HG02840 (cell line): Measurements from ENCODE around the gene PAEP.

Experiments
- ATAC-seq: cut with Tn5 transposase; IDR thresholded peaks from one replicate; pipeline ENCODE4 v1.9.1; 2021; ENCODE audit warnings: mild to moderate bottlenecking, moderate library complexity, moderate number of reproducible peaks; ENCODE audit not compliant: unreplicated experiment, low FRiP score

Gene PAEP

GRCh38 chr9:135574331-135574730 lies 12.8 kb downstream of the PAEP start:
- no peak for ATAC-seq

- ATAC-seq, result no peak
Measured at GRCh38 chr9:135574943-135575342, 13.4 kb downstream of the PAEP start.

GRCh38 chr9:135575995-135576631 lies 14.6 kb downstream of the PAEP start:
- no peak for ATAC-seq

- ATAC-seq, result no peak
Measured at GRCh38 chr9:135577256-135577655, 15.7 kb downstream of the PAEP start.

DNA sequence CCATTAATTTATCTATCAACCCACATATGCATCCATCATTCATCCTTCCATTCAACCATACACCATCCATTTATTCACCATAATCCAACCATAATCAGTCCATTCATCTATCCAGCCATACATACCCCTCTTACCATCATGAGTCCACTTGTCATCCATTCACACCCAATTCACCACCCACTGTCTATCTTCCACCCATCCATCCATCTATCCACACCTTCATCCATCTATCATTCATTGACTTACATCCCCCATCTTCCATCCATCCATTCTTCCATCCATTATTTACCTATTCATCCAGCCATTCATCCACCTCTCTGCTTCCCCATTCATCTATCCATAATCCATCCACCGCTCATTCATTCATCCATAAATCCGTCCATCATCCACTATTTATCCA lies 17.8 kb downstream of the PAEP start:
- ATAC-seq, result no peak

DNA sequence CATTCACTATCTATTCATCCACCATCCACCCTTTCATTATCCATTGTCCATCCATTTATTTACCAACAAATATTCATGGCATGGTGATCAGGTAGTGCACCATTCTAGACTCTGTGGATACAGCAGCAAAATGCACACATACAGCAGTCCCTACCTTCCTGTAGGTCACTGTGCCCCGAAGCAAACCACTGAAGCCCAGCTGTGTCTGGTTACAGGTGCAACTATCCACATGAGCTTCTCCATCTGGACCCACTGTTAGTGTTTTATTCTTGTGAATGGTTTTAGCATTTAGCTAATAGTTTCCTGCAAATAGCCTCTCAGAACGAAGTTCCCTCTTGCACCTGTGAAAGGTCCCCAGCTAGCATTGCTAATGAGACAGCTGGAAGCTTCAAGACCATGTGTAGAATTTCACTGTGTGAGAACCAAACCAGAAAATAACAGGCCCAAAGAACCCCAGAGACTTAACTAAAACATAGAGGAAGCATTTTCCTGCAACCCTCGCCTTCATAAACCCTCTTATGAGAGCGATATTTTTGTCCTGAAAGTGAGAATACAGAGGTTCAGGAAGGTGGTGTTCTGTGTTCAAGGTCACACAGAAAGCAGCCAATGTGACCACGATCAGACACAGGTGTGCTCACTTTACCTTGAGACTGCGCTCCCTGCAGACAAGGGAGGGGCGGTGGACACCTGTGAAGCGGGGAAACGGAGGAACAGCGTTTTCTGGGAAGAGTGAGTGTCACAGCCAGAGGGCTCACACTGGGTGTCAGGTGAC lies 18.5 kb downstream of the PAEP start:
- ATAC-seq, result no peak

DNA sequence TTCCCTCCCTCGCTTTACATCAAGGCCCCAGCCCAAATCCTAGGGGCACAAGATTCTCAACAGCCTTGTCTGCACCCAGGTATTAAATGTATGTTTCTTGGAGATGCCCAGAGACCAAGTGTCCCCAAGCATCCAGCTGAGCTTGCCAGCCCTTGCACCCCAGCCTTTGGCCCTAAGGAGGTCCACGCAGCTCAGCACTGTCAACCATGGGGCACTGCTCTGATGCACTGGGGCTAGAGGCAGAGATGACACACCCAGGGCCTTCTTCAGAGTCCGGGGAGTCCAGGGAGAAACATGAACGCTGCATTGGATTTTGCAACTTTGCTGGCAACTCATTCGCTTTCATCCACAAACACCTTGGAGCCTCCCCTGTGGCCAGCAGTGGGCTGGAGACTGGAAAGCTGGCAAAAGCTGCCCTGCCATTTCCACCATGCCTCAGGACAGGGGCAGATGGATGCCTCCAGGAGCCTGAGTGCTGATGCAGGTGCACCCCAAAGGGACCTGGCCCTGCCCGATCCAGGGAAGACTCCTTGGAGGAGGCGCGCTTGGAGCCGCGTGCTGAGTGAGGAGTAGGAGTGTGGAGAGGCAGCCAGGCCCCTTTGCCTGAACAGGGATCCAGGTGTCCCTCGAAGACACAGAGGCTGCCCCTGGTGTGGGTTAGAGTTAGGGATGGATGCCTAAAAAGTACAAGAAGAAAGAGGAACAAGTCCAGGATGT lies 19.3 kb downstream of the PAEP start:
- ATAC-seq, result no peak

DNA sequence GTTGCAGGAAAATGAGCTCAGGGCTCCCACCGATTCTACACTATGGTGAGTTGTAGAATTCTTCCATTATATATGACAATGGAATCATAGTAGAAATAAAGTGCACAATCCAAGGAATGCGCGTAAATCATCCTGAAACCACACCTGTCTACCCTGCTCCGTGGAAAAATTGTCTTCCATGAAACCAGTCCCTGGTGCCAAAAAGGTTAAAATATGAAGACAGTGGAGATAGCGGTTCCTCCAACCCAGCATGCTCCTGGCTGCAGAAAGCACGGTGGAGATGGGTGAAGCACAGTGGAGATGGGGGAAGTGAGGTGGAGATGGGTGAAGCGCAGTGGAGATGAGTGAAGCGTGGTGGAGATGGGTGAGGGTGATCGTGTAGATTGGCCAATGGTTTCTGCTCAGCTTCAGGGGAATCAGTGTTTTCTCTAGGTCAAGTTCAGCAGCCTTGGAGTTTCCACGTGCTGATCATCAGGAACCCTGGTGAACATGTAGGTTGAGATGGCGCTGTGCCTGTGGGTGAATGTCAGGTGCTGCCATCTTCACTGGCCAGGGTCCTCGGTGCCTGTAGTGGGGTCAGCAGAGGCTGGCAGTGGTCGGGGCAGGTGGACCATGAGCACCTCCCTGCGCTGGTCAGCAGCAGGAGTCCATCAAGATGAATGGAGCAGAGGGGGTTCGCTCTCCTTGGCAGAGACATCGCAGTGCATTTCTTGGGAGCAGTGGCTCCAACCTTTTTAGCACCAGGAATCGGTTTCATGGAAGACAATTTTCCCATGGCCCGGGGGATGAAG lies 20.3 kb downstream of the PAEP start:
- no peak for ATAC-seq

- ATAC-seq, result no peak
Measured at GRCh38 chr9:135582541-135582940, 21.0 kb downstream of the PAEP start.

GRCh38 chr9:135582966-135583687 lies 21.6 kb downstream of the PAEP start:
- no peak for ATAC-seq

- no peak for ATAC-seq
Measured at GRCh38 chr9:135583688-135584011, 22.1 kb downstream of the PAEP start.

GRCh38 chr9:135584371-135584770 lies 22.8 kb downstream of the PAEP start:
- ATAC-seq, result no peak

DNA sequence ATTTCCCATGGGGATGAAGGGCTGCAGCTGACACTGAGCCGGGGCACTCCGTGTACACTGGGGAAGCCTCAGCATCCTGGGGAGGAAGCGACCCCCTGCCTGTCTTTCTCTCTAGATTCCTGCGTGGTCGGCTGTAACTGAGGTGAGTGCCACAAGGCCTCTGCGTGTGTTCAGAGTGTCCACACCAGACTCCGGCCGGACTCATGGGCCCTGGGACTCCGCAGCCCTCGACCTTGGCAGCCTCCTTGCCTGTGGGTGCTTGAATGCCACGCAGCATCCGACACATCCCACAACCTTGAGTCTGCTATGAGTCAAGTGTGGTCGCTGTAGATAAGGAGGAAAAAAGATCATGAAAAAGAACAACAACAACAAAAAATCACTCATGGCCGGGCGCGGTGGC lies 23.4 kb downstream of the PAEP start:
- no peak for ATAC-seq

GRCh38 chr9:135586601-135587109 lies 25.1 kb downstream of the PAEP start:
- no peak for ATAC-seq

DNA sequence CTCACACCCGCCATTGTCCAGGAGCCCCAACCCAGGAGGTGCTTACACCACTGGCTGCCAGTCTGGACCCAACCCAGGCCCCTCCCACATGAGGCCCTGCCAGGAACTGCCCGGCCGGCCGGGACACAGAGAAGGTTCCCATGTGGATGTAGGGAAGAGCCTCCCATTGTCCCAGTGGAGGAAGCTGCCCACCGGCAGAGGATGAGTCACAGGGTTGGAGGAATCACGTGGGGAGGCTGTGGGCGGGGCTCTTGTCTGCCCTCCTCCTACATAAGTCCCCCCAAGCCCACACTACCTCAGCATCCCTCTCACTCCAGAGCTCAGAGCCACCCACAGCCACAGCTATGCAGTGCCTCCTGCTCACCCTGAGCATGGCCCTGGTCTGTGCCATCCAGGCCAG lies 26.1 kb downstream of the PAEP start:
- ATAC-seq, result no peak

DNA sequence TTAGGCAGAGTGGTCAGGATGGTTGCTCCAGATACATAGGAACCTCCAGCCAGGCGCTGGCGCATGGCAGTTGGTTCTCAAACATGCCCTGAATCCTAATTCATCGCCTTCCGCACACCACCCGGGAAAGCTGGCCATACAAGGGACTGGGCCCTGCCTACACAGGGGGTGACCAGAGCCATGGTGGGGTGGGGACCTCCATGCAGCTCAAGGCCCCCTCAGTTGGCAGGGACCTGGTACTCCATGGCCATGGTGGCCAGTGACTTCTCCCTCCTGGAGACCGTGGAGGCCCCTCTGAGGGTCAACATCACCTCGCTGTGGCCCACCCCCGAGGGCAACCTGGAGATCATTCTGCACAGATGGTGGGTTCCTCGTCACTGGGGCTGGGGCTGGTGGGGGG lies 26.8 kb downstream of the PAEP start:
- no peak for ATAC-seq

DNA sequence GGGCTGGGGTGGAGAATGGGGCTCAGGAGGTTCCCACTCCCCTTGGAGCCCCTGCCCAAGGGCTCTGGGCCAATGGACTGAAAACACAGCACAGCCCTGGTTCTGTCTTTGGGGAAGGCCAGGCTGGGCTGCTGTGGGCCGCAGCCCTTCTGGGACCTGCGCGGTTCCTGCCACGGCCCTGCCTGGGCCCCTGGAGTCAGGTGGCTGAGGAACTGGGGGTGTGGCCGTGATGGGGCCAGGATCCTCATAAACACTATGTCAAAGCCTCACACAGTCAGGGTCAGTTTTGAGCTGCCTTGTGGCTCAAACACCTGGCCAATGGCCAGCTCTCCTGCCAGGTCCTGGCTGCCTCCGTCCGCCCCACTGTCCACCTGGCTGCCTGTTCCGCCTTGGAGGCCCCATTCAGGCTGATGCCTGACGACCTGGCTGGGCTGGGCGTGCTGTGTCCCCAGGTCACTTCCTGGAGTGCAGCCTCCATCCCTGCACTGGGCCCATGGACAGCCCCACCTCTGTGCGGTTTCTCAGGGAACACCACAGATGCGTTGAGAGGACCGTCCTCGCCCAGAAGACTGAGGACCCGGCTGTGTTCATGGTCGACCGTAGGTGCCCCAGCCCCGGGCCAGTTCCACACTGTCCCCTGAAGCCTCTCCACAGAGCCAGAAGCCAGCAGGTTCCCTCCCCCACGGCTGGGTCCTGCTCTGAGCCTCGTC lies 27.5 kb downstream of the PAEP start:
- no peak for ATAC-seq

GRCh38 chr9:135589596-135590485 lies 28.3 kb downstream of the PAEP start:
- ATAC-seq, result no peak
